Measurements from ENCODE around the gene UGT2B17. TPM values are rescaled to one million over a fixed set of nuclear protein-coding genes. Genes with fewer than 3 reads are reported as not detected.
"Not testable (repeated sequence)": the region's sequence is repeated elsewhere in the genome, so short reads cannot be mapped to it uniquely, and the experiment has no call there.

The UGT2B17 gene
- total RNA-seq, 1 donor from 2014 or later, result 9.8 TPM

DNA sequence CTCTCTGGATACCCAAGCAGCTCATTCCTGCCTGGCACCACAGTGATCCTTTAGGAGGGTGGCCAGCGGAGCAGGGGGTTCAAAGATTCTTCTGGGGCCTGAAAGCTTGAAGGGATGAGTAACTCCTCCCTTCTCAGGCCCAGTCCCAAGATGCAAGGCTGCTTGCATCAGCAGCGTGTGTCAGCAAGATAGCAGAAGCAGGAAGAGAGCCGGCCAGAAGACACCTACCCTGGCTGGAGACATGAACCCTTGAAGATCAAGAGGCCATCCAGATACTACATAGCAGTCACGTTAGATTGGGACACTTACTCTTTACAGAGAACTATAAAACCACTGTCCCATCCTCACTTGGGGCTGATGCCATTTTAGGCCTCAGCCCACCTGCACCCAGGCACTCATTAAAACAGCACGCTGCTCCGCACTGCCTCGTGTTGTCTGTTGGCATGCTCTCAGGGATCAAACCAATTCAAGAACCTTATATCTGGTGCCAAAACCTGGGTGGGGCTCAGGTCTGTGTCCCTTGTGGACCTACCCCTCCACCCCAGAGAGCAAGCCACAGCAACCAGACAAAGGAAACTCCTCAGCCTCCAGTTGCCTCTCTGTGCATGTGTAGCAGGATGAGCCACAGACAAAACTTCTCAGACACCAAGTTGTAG lies 6.5 kb downstream of the UGT2B17 start:
- DNase-seq (ENCODE audit: low spot score) (no peak), ATAC-seq (peak; percentile 19)

DNA sequence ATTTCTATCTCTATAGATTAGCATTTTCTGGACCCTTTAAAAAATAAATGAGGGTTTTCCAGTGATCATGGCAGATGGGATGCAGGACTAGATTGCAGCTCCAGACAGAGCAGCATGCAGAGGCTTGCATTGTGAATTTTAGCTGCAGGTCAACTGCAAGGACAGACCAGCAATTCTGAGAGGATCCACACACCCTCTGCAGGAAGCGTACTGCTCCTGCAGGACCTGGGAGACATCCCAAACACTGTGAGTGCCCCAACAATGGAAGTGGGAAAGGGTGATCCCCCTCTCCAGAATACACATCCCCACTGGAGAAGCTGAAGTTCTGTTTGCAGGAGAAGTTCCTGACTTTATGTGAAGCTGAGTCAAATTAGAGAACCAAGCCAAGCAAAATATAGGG lies 7.1 kb downstream of the UGT2B17 start:
- not testable (repeated sequence) for DNase-seq (ENCODE audit: low spot score)
- peak; percentile 77 for ATAC-seq

GRCh38 chr4:68568535-68568934 lies 7.6 kb downstream of the UGT2B17 start:
- ATAC-seq; DNase-seq (ENCODE audit: low spot score): not testable (repeated sequence)

DNA sequence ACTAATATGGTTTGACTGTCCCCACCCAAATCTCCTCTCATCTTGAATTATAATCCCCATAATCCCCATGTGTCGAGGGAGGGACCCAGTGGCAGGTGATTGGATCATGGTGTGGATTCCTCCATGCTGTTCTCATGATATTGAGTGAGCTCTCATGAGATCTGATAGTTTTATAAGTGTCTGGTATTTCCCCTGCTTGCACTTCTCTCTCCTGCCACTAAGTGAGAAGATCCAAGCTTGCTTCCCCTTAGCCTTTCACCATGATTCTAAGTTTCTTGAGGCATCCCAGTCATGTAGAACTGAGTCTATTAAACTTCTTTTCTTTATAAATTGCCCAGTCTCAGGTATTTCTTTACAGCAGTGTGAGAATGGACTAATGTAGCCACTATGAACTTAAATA lies 9.8 kb downstream of the UGT2B17 start:
- ATAC-seq, result peak; percentile 75

DNA sequence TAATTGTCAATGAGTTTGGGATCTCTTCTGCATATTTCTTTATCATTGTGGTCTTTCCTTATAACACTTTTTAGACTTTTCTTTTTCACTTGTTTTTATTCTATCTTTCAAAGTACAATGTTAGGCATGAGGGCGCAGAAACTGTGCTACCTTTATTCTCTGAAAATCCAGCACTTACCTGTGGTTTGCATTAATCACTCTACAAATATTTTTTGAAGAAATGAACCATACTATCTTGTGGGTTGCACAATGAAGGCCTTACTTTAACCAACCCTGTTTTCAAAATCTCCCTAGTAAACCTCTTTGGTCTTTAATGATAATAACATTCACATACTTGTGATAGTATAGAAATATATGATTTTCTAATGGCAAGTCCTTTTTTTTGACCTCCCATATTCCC lies 11.0 kb downstream of the UGT2B17 start:
- not testable (repeated sequence) for DNase-seq (ENCODE audit: low spot score); ATAC-seq

More for the DNA sequence above, 9.8 kb downstream of the UGT2B17 start:
- DNase-seq (ENCODE audit: low spot score), result not testable (repeated sequence)

DNA sequence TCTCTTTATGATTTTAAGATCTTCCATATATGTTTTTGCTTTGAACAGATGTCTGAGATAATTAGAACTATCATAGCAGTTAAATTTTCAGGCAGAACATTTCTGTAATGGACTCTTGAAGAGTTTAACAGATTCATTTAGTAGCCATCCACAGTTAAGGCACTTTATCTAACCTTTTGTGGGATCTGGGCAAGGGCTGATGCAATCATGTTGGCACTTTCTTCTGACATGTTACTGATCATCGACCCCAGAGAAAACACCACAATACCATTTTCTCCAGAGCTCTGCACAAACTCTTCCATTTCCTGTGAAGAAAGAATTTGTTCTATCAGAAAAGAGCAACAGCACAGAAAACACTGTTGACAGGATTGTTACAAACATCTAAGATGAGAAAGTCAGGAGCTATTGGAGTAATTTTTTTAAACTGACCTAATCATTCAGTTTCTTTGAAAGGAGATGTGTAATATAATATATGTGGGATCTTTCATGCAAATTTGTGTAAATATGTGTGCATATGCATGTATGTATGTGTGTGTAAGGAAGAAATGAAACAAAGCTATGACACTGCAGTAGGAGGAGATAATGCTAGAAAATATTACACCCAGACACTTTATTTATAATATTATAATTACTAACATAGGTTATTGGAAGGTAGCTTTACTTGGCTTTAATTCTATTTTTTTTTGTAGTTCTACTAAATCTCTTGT lies 15.6 kb downstream of the UGT2B17 start:
- ATAC-seq, result peak; percentile 71
- DNase-seq (ENCODE audit: low spot score), result not testable (repeated sequence)

DNA sequence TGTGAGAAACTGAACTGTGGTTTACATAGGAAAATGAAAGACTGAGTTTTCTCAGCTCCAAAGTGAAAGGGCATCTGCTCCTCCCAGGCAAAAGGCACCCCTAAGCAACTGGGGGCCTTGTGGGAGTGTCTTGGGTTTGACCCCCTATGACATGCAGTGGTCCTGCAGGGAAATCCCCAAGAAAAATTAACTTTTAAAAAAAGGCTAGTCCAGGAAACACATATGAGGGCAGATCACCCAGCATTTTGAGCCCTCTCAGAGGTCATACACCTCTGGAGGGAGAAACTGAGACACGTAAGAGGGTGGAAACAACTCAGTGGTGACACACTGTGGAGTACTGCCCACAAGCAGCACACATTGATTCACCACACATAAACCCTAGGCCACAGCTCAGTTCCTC lies 22.3 kb downstream of the UGT2B17 start:
- ATAC-seq, result peak; percentile 39
- DNase-seq (ENCODE audit: low spot score), result not testable (repeated sequence)

DNA sequence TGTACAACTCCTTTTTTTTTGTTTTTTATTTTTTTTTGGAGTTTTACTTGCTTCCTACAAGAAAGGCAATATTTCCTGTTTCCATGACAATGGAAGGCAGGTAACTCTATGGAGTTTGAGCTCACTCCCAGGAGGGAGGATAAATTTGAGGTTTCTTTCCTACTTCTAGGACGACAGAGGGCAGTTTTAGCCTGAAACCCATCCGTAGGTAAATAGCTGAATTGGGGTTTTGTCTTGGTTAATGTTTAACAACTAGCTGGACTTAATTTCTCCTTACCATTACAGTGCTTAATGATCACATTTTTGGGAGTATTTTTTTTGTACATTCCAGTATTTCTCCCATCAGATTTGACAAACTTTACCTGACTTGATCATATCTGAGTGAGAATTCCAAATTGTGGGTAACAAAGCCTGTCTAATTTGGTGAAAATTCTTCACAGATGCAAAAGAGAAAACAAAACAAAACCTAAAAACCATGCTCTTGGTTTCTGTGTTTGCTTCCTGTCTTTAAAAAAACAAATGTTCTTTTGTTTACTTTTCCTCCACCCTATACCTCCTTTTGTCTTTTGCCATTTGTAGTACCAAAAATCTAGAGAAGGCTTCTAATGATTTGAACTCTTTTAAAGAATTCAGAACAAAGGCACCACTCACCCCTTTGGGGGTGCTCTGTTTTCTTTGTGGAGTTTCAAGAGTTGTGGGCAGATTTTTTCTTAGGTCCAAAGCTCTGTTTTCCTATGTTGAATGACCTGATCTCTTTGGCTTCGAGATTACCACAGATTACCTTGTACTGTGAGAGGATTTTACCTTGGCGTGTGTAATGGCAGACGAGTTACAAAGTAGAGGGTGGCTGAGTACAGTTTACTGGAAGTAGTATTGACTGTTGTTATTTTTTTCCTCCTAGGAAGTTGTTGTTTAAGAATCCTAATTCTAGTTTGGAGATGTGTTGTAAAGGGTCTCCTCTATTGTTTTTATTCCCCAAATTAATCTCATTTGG lies 23.0 kb downstream of the UGT2B17 start:
- not testable (repeated sequence) for DNase-seq (ENCODE audit: low spot score)
- ATAC-seq, result peak; percentile 83

DNA sequence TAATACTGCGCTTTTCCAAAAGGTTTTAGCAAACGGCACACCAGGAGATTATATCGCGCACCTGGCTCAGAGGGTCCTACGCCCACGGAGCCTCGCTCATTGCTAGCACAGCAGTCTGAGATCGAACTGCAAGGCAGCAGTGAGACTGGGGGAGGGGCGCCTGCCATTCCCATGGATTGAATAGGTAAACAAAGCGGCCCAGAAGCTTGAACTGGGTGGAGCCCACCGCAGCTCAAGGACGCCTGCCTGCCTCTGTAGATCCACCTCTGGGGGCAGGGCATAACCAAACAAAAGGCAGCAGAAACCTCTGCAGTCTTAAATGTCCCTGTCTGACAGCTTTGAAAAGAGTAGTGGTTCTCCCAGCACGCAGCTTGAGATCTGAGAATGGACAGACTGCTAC lies 33.4 kb downstream of the UGT2B17 start:
- not testable (repeated sequence) for ATAC-seq; DNase-seq (ENCODE audit: low spot score)

GRCh38 chr4:68536375-68536774 lies 39.7 kb downstream of the UGT2B17 start:
- ATAC-seq (no peak), DNase-seq (ENCODE audit: low spot score) (no peak)

DNA sequence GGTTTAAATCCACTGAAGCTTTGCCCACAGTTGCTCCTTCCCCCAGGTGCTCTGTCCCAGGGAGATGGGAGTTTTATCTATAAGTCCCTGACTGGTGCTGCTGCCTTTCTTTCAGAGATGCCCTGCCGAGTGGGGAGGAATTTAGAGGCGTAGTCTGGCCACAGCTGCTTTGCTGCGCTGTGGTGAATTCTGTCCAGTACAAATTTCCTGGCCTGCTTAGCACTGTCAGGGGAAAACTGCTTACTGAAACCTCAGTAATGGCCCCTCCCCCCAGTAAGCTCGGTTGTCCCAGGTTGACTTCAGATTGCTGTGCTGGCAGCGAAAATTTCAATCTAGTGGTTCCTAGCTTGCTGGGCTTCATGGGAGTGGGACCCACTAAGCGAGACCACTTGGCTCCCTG lies 40.1 kb downstream of the UGT2B17 start:
- ATAC-seq, result no peak
- DNase-seq (ENCODE audit: low spot score), result no peak

- not testable (repeated sequence) for ATAC-seq
Observed at GRCh38 chr4:68522232-68522631, 53.9 kb downstream of the UGT2B17 start.

GRCh38 chr4:68520985-68521384 lies 55.1 kb downstream of the UGT2B17 start:
- DNase-seq (ENCODE audit: low spot score), result no peak
- ATAC-seq, result no peak

More at GRCh38 chr4:68522232-68522631, 53.9 kb downstream of the UGT2B17 start:
- DNase-seq (ENCODE audit: low spot score), result not testable (repeated sequence)

GRCh38 chr4:68518889-68519288 lies 57.2 kb downstream of the UGT2B17 start:
- peak; percentile 55 for ATAC-seq

GRCh38 chr4:68505452-68505851 lies 70.7 kb downstream of the UGT2B17 start:
- not testable (repeated sequence) for DNase-seq (ENCODE audit: low spot score); ATAC-seq

More at GRCh38 chr4:68518889-68519288, 57.2 kb downstream of the UGT2B17 start:
- no peak for DNase-seq (ENCODE audit: low spot score)

DNA sequence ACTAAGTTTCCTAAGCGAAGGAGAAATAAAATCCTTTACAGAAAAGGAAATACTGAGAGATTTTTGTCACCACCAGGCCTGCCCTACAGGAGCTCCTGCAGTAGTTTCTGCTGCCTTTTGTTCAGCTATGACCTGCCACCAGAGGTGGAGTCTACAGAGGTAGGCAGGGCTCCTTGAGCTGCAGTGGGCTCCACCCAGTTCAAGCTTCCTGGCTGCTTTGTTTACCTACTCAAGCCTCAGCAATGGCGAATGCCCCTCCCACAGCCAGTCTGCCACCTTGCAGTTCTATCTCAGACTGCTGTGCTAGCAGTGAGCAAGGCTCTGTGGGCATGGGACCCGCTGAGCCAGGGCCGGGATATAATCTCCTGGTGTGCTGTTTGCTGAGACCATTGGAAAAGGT lies 71.3 kb downstream of the UGT2B17 start:
- ATAC-seq; DNase-seq (ENCODE audit: low spot score): not testable (repeated sequence)

GRCh38 chr4:68503462-68503861 lies 72.7 kb downstream of the UGT2B17 start:
- not testable (repeated sequence) for ATAC-seq; DNase-seq (ENCODE audit: low spot score)

GRCh38 chr4:68499021-68499420 lies 77.1 kb downstream of the UGT2B17 start:
- peak; percentile 33 for ATAC-seq

DNA sequence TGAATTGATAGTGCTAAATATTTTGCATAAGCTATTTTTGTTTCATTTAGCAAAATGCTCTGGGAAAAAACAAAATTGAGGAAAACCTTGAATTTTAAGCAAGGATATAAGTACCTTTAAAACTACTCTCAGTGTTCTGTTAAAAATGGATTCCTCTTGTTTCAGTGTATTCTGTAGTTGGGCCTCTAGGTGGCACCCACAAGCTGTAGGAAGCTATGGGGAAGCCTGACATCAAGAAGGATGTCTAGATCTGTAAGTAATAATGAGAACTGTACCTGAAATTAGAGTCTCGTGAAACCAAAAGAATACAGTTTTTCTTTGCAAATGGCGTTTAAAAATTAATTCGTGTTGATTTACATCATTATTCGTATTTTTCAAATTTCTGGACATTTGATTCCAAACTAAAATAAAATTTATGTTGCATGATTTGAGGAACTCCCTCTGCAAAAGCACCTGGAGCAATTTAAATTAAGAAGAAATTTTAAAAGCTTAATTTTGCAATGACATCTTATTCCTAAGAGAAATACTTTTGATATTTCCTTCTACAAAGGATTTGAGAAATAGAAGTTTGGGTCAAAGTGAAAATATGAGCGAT lies 77.6 kb downstream of the UGT2B17 start:
- DNase-seq (ENCODE audit: low spot score), result peak; percentile 73
- ATAC-seq, result peak; percentile 100

More at GRCh38 chr4:68499021-68499420, 77.1 kb downstream of the UGT2B17 start:
- DNase-seq (ENCODE audit: low spot score), result no peak

- ATAC-seq, result no peak
- no peak for DNase-seq (ENCODE audit: low spot score)
Observed at GRCh38 chr4:68494688-68495087, 81.4 kb downstream of the UGT2B17 start.

Measured in left lobe of liver (tissue), 2 donors.